Activated CD4-positive, alpha-beta memory T cell treated with anti-CD3 and anti-CD28 coated beads, Interleukin-2, amount 10 ng/mL, durations not matched to agents 7 days and 5 days (primary cell): Measurements from ENCODE around the gene CACTIN. TPM values are rescaled to one million over a fixed set of nuclear protein-coding genes. Genes with fewer than 3 reads are reported as not detected.

Source experiments
- CTCF ChIA-PET: fragments of 350-600 bp; sonication (Branson Sonifier 250); formaldehyde crosslinking; loops from one replicate; lab custom pipeline; 2021; ENCODE audit warnings: antibody characterized with exemption, inconsistent platforms; lab: Charles Lee
- POLR2A ChIA-PET: fragments of 350-600 bp; sonication (Branson Sonifier 250); formaldehyde crosslinking; loops from one replicate; lab custom pipeline; 2021; ENCODE audit warnings: antibody characterized with exemption; lab: Charles Lee
- DNase-seq: peaks from one replicate; pipeline ENCODE4 v3.0.0-alpha.2; 2020
- H3K27ac Mint-ChIP-seq: one replicate; pipeline ENCODE4 v1.8.0; 2021; ENCODE audit warnings: mild to moderate bottlenecking, mixed read lengths
- H3K27me3 Mint-ChIP-seq: one replicate; pipeline ENCODE4 v1.8.0; 2021; ENCODE audit warnings: mixed read lengths
- H3K36me3 Mint-ChIP-seq: one replicate; pipeline ENCODE4 v1.8.0; 2021; ENCODE audit warnings: low read depth, mixed read lengths
- H3K4me1 Mint-ChIP-seq: one replicate; pipeline ENCODE4 v1.8.0; 2021; ENCODE audit warnings: mixed read lengths
- H3K4me3 Mint-ChIP-seq: one replicate; pipeline ENCODE4 v1.8.0; 2021; ENCODE audit warnings: mild to moderate bottlenecking, mixed read lengths
- H3K9me3 Mint-ChIP-seq: one replicate; pipeline ENCODE4 v1.8.0; 2021; ENCODE audit warnings: mixed read lengths
- total RNA-seq, 2 experiments: library from RNA; stranded (reverse); gene quantifications; one replicate each; pipeline ENCODE4 v1.2.3, GENCODE V29; 2021

CACTIN gene
- total RNA-seq, 2 experiments from 2014 or later: 20.5 to 21.6 TPM

DNA sequence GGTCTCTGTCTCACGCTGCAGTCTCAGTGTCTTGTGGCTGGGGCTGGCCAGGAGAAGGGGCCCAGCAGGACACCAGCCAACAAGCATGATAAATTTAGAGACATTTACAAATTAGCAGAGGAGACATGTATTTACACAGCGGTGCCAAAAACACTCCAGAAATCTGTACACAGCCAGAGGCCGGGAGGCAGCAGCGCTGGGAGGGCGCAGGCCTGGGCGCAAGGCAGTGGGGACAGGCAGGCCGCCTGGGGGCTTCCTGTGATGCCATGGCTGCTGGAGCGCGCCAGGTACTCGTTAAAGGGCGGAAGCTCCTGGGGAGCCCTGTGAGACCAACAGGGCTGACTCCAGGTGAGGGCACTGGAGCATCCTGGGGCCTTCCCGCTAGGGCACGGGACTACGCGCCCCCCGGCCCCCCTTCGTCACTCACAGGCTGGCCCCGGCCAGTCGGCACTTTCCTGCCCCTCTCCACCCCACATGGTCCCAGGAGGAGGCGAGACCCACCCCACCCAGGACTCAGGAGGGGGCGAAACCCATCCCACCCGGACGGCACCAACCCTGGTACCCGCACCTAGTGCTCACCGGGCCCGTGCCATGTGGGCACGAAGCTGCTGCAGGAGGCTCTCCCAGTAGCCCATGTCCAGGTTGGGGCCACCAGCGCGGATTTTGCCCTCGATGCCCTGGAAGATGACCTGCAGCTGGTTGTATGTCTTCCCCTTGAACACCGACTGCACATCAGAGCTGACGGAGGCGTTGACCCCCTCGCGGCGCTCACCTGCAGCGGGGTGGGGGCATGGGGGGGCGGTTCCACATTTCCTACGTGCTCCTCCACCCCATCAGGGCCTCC lies 12.6 kb downstream of the CACTIN start:
- Mint-ChIP-seq H3K36me3 (peaks cover 6% of the 10 kb centered on the region), H3K27me3 (no peaks in the 10 kb centered on the region), H3K4me3 (no peak overlapping the region), H3K9me3 (no peaks in the 10 kb centered on the region), H3K4me1 (peaks cover 2% of the 10 kb centered on the region), H3K27ac (no peak overlapping the region)
- POLR2A ChIA-PET: no interaction called here
- CTCF ChIA-PET: no interaction called here
- no peak for DNase-seq

DNA sequence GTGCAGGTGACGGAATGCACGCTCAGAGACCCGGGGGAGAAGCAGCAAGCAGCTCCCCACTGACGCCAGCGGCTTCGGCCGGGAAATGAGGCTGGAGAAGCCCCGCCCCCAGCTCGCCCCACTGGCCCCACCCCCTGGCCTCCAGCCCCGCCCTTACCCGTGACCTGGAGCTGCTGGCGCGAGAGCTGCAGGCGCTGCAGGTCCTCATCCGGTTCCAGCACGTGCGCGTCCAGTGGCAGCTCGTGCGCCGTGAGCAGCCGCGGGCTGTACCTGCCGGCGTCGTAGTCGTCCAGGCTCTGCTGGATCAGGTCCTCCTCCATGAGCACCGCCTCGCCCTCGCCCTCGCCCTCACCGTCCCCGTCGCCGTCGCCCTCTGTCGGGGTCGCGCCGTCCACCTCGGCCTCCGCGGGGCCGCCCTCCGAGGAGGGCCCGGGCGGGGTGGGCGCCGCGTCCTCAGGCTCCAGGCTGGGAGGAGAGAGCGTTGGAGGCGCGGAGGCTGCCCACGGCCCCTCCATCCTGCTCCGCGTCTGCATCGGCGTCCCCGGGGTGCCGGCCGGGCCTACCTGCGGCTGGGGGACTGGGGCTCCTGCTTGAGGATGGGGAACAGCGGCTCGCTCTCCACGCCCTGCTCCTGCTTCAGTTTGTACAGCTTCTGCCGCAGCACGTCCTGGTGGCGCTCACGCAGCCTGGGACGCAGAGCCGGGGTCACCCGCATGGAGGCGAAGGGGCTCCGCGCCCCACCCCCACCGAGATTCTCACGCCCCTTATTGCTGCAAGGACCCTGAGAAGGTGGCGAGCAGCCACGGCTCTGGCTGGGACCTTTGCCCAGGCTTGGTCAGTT lies 13.5 kb downstream of the CACTIN start:
- H3K4me1 Mint-ChIP-seq: peaks cover 4% of the 10 kb centered on the region
- no peaks in the 10 kb centered on the region for H3K9me3 Mint-ChIP-seq
- H3K27me3 Mint-ChIP-seq: peaks cover under 1% of the 10 kb centered on the region
- POLR2A ChIA-PET: no interaction called here
- peaks cover 6% of the 10 kb centered on the region for H3K36me3 Mint-ChIP-seq
- DNase-seq: no peak
- CTCF ChIA-PET: no interaction called here
- H3K4me3 Mint-ChIP-seq: no peak overlapping the region
- no peak overlapping the region for H3K27ac Mint-ChIP-seq

DNA sequence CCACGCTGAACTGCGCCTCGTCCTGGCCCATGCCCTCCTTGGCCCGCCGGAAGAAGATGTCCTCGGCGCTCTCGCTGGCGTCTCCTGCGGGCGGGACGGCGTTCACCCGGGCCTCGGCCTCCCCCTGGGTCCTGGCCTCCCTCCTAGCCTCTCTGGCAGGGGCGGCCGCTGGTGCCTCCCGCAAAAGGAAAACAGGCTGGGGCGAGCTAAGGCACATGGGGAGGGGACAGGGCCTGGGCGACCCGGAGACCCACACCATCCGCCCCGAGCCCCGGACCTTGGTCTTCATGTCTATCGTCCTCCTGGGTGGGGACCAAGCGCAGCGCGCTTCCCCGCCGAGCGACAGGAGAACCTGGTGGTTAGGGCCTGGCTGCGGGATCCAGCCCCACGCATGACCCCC lies 14.3 kb downstream of the CACTIN start:
- ChIA-PET CTCF (no interaction called here), POLR2A (no interaction called here)

DNA sequence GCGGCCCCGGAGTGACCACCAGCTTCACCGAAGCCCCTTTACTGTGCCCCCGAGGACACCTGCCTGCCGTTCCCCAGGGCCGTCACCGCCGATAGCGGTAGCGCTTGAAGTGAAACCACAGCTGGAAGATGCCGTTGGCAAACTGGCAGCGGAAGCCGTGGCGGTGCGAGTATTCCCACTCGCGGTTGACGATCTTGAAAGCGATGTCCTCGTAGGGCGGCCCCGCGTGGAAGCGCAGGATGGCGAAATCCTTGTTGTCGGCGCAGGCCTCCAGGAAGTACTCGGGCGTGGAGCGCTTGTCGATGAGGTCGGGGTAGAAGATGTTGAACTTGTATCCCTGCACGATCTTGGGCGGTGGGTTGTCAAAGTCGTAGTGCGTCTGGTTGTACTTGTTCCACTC lies 14.7 kb downstream of the CACTIN start:
- CTCF ChIA-PET: no interaction called here
- Mint-ChIP-seq H3K9me3 (no peaks in the 10 kb centered on the region), H3K27me3 (peaks cover 8% of the 10 kb centered on the region), H3K36me3 (peaks cover 6% of the 10 kb centered on the region), H3K27ac (no peak overlapping the region), H3K4me1 (peaks cover 5% of the 10 kb centered on the region), H3K4me3 (no peak overlapping the region)
- POLR2A ChIA-PET: no interaction called here
- DNase-seq: no peak

More for the DNA sequence above, 14.3 kb downstream of the CACTIN start:
- Mint-ChIP-seq H3K4me1 (peaks cover 5% of the 10 kb centered on the region), H3K27me3 (peaks cover 4% of the 10 kb centered on the region), H3K27ac (no peak overlapping the region), H3K36me3 (peaks cover 6% of the 10 kb centered on the region), H3K9me3 (no peaks in the 10 kb centered on the region), H3K4me3 (no peak overlapping the region)
- DNase-seq: no peak

DNA sequence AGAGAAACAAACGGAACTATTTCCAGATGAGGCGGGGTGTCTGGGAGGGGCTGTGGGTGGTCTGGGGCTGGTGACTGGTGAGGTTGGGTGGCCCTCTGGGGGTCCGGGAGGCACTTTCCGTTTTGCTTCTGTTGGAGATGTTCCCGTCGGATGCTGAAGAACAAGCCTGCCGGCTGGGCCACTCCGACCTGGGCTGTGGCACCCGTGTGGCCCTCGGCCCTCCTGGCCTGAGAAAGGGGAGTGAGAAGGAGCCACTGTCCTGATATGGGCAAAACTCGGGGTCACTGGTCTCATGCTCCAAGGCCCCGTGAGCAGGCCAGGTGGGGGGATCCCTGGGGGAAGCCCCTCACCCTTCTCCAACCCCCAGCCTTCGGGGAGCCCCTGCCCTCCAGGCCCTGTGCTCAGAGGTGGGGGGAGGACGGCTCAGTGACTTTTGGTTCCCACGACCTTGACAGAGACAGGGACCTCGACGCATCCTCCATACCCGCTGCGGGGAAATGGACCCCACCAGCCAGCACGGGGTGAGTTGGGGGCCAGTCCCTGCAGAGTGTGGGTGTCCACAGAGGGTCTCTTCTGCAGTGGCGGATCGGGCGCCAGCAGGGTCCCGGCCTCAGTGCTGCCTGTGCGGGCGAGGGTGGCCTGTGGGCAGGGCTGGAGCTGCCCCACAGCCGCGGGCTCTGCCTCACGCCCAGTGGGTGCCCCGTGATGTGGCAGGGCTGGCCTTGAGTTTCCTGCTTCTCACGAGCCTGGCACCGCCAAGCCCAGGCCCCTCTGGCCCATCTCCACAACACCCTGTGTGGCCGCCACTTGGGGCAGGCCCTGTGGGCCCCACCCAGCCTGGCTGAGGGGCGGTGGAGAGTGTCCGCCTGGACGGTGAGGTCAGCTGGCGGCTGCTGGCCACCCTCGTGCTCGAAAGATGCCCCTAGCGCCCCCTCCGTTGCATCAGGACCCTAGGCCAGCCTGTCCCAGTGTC lies 15.6 kb downstream of the CACTIN start:
- CTCF ChIA-PET: no interaction called here
- peaks cover 8% of the 10 kb centered on the region for H3K27me3 Mint-ChIP-seq
- peaks cover 5% of the 10 kb centered on the region for H3K4me1 Mint-ChIP-seq
- no peak overlapping the region for H3K4me3 Mint-ChIP-seq
- no peaks in the 10 kb centered on the region for H3K9me3 Mint-ChIP-seq
- H3K27ac Mint-ChIP-seq: no peak overlapping the region
- DNase-seq: no peak
- peaks cover 6% of the 10 kb centered on the region for H3K36me3 Mint-ChIP-seq
- POLR2A ChIA-PET: no interaction called here

DNA sequence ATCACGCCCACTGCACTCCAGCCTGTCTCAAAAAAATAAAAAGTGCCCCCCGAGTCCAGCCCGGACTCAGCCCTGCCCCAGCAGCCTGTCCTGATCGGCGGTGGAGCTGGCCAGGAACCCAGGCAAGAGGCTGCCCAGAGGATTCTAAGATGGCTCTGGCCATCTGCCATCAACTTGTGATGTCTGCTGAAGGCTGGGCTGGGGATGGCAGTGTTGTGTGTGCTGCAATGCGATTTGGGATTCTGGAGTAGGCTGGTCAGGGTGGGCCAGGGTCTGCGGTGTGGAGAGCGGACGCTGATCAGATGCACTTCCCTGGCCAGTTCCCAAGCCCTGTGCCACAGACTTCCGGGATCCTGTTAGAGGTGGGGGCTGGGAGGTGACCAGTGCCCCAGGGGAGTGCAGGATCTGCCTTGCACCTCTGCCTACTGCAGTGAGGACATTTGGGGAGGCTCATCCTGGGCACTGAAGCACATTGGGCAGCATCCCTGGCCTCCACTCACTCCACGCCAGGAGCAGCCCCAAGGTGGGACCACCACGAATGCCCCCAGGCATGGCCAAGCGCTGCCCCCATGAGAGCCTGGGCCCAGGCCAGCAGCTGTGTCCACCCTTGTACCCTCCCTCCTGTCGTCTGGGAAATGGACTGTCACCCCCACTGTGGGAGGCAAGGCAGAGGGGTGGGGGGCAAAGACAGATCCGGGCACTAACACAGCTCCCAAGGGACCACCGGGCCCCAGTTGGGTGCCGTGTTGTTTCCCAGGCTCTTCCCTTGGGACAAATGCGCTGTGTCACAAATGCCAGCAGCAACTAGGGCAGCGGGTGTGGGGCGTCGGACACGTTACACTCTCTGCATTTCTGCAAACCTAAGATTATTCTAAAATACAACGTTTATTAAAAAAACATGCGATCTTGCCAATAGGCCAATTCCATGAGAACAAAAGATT lies 16.5 kb downstream of the CACTIN start:
- Mint-ChIP-seq H3K27me3 (peaks cover 8% of the 10 kb centered on the region), H3K4me3 (no peak overlapping the region), H3K4me1 (peaks cover 5% of the 10 kb centered on the region), H3K36me3 (peaks cover 6% of the 10 kb centered on the region), H3K9me3 (no peaks in the 10 kb centered on the region), H3K27ac (no peak overlapping the region)
- DNase-seq: no peak
- ChIA-PET CTCF (no interaction called here), POLR2A (no interaction called here)

DNA sequence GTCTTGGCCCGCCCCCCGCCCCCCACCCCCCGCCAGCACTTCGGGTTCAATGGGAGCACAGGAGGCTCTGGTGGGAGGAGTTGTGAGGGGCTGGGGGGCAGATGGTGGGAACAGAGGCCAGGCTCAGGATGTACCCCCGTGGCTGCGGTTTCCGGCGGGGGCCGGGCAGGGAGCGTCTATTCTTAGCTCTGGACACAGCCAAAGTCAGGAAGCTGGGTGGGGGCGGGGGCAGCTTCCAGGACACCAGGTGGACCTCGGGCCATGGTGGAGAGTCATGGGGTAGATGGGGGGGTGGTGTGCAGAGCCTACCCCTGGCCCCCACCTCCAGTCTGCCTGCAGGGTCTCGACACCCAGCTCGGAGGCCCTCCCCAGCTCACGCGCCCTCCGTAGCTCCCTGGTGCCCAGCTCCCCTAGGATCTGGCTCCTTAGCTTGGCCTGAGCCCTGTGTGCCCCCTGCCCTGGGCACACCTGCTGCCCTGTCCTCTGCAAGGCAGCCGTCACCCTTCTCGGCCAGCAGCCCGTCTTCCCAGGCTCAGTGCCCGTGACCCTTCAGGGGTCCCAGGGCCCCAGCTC lies 17.8 kb downstream of the CACTIN start:
- DNase-seq: no peak
- ChIA-PET POLR2A (interaction anchor here (1.4 kb wide), 1 partner anchor 377 kb away, joined by 3 read pairs; the partner anchor contains the start of gene EEF2), CTCF (no interaction called here)
- Mint-ChIP-seq H3K36me3 (peaks cover 6% of the 10 kb centered on the region), H3K27me3 (peaks cover 8% of the 10 kb centered on the region), H3K4me3 (no peak overlapping the region), H3K9me3 (no peaks in the 10 kb centered on the region), H3K4me1 (peaks cover 5% of the 10 kb centered on the region), H3K27ac (no peak overlapping the region)

DNA sequence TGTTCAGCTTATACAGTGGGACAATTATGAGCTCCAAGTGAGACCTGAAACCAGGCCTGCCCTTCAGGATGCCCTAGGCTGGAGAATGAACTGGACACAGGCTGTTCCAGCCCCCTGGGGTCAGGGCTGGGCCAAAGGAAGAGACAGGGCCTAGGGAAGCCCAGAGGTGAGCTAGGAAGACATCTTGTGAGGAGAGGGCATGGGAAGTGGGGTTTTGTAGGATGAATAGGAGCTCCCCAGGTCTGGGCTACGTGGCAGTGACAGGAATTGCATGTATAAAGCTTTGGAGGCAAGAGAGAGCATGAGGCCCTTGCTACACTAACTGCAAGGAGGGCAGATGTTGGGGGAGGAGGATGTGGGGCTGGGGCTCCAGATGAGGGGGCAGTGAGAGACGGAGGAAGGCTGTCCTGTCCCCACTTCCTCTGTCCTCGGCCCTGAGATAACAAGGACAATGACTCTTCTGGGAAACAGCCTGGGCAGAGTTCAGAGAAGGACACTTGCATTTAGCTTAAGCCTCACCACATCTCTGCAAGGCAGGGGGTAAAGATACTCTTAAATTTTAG lies 18.4 kb downstream of the CACTIN start:
- no peak overlapping the region for H3K4me3 Mint-ChIP-seq
- H3K36me3 Mint-ChIP-seq: peaks cover 6% of the 10 kb centered on the region
- H3K27ac Mint-ChIP-seq: no peak overlapping the region
- POLR2A ChIA-PET: interaction anchor here (1.4 kb wide), 1 partner anchor 377 kb away, joined by 3 read pairs; the partner anchor contains the start of gene EEF2
- DNase-seq: no peak
- CTCF ChIA-PET: no interaction called here
- H3K4me1 Mint-ChIP-seq: peaks cover 5% of the 10 kb centered on the region
- H3K9me3 Mint-ChIP-seq: no peaks in the 10 kb centered on the region
- peaks cover 8% of the 10 kb centered on the region for H3K27me3 Mint-ChIP-seq

DNA sequence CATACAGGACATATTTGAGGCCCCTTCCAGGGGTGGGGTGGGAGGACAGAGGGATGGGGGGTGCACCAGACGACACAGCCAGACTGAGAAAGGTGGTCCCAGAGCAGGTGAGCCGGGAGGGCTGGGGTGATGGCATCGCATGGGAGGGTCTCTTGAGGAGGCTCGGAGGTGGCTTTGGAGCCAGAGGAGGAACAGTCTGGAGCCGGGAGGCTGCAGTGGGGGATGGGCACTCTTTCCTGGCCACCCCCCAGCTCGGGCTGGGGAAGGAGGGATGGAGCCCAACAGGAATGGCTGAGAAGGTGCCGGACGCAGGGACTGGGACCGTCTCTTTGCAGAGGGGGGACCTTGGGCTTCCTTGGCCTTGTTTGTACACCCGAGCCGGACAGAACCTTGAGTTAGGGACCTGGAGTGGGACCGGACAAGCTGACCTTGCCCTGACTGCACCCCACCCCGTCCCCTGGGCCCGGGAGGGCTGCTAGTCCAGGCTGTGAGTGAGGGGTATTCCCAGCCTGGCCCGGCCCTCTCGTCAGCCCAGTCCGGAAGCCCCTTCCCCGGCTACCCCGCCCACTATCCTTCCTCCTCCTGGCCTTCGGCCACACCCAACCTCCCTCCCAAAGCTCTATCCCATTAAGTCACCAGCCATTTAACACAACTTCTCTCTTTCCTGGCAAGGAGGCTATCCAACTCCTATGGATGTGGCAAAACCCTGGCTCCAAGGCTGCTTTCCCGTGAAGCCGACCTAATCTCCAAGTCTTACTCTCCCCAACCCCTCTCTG lies 19.1 kb downstream of the CACTIN start:
- no peak for DNase-seq
- CTCF ChIA-PET: no interaction called here
- POLR2A ChIA-PET: interaction anchor here (1.4 kb wide), 1 partner anchor 378 kb away, joined by 3 read pairs; the partner anchor contains the start of gene EEF2
- Mint-ChIP-seq H3K27me3 (peaks cover 8% of the 10 kb centered on the region), H3K9me3 (no peaks in the 10 kb centered on the region), H3K4me3 (no peak overlapping the region), H3K4me1 (peaks cover 5% of the 10 kb centered on the region), H3K27ac (no peak overlapping the region), H3K36me3 (peaks cover 6% of the 10 kb centered on the region)

DNA sequence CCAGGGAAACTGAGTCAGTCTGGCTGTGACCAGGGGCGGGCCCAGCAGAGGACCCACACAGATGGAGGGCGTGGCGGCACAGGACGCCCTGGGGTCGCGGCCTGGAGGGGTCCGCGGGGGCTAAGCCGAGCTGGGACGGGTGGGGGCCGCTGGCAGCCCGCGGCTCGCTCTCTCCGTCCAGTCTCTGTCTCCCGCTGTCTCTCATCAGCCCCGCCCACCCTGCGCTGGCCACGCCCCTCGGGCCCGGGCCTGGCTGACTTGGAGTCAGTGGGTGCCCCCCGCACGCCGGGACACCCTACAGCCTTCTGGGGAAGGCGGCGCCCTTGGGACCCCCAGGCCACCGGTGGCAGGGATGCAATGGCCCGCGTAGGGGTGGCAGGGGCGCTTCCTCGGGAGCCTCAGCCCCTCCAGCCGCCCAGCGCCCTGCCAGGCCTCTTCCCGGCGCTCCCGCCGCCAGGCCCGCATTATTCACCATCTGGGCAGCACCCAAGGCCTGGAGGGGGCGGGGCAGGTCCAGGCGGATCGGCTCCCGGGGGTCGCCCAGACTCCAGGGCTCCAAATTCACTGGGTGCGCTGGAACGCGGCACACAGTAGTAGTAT lies 19.8 kb downstream of the CACTIN start, which contains the start of gene TBXA2R:
TSS of gene TBXA2R (minus strand) at position 186 of the 600 bp plus-strand sequence. CDS start 6,241 bp downstream, outside the sequence.
- ChIA-PET CTCF (no interaction called here), POLR2A (no interaction called here)
- Mint-ChIP-seq H3K4me1 (peaks cover 5% of the 10 kb centered on the region), H3K36me3 (peaks cover 2% of the 10 kb centered on the region), H3K9me3 (no peaks in the 10 kb centered on the region), H3K27ac (no peak within 1 kb of the TSS), H3K27me3 (peaks cover 8% of the 10 kb centered on the region), H3K4me3 (no peak within 1 kb of the TSS)
- peak; percentile 41 for DNase-seq
